GM10847 (cell line): ENCODE data around the gene TRIM64.
"Not testable (repeated sequence)": the region's sequence is repeated elsewhere in the genome, so short reads cannot be mapped to it uniquely, and the experiment has no call there.

Source experiments
- POLR2A ChIP-seq: IDR thresholded peaks from 2 replicates; pipeline ENCODE4 v1.6.1; 2011; ENCODE audit not compliant: insufficient read length; ENCODE audit errors: extremely low read depth

The TRIM64 gene

GRCh38 chr11:89965737-89966136 lies at the start of gene TRIM64:
Gene TRIM64 (plus strand): TSS chr11:89966037. CDS start chr11:89968504, 2,467 bp downstream.
- TF ChIP-seq POLR2A, result not testable (repeated sequence)

GRCh38 chr11:89922195-89922660 lies 43.6 kb upstream of the TRIM64 start, which contains the start of gene TRIM49D1:
Gene TRIM49D1 (minus strand): TSS chr11:89922245. CDS start chr11:89917710, 4,535 bp downstream.
- TF ChIP-seq POLR2A, result no peak

GRCh38 chr11:89923764-89924163 lies 42.1 kb upstream of the TRIM64 start, which contains the start of gene TRIM49D2:
Gene TRIM49D2 (plus strand): TSS chr11:89924064. CDS start chr11:89926762, 2,698 bp downstream.
- not testable (repeated sequence) for TF ChIP-seq POLR2A
